WTC11 (cell line): Measurements from ENCODE around the gene FOXP1.

Experiments
- ATF2 ChIP-seq: sonication (generic); formaldehyde crosslinking; IDR thresholded peaks from 2 replicates; pipeline ENCODE4 v1.8.1; 2022; ENCODE audit warnings: low read depth, missing genetic modification reagents, borderline replicate concordance
- CREB1 ChIP-seq: sonication (generic); formaldehyde crosslinking; IDR thresholded peaks from 2 replicates; pipeline ENCODE4 v1.8.0; 2023; ENCODE audit warnings: mild to moderate bottlenecking, missing genetic modification reagents
- GRHL2 ChIP-seq: fragments of 250-450 bp; sonication (Bioruptor Pico); IDR thresholded peaks from 2 replicates; pipeline ENCODE4 v1.8.0; 2022; ENCODE audit warnings: mild to moderate bottlenecking, moderate library complexity; ENCODE audit not compliant: insufficient replicate concordance, severe bottlenecking
- JAZF1 ChIP-seq: fragments of 250-450 bp; sonication (Bioruptor Pico); IDR thresholded peaks from 2 replicates; pipeline ENCODE4 v1.9.0; 2021; ENCODE audit warnings: moderate library complexity, mild to moderate bottlenecking, inconsistent platforms
- MAX ChIP-seq: sonication (generic); formaldehyde crosslinking; IDR thresholded peaks from 2 replicates; pipeline ENCODE4 v1.8.0; 2022; ENCODE audit warnings: mild to moderate bottlenecking, missing genetic modification reagents
- NFYB ChIP-seq: sonication (generic); formaldehyde crosslinking; conservative IDR thresholded peaks from 2 replicates; pipeline ENCODE4 v1.8.0; 2022; ENCODE audit warnings: low read depth, missing genetic modification reagents
- NR3C1 ChIP-seq: sonication (generic); formaldehyde crosslinking; conservative IDR thresholded peaks from 2 replicates; pipeline ENCODE4 v1.8.1; 2023; ENCODE audit warnings: low read depth, mild to moderate bottlenecking, missing genetic modification reagents
- PRDM15 ChIP-seq: sonication (generic); formaldehyde crosslinking; IDR thresholded peaks from 2 replicates; pipeline ENCODE4 v1.8.0; 2022; ENCODE audit warnings: missing genetic modification reagents
- SMAD3 ChIP-seq: sonication (generic); formaldehyde crosslinking; IDR thresholded peaks from 2 replicates; pipeline ENCODE4 v1.8.0; 2022; ENCODE audit warnings: missing genetic modification reagents, mild to moderate bottlenecking, borderline replicate concordance
- STAT6 ChIP-seq: sonication (generic); formaldehyde crosslinking; conservative IDR thresholded peaks from 2 replicates; pipeline ENCODE4 v1.8.1; 2023; ENCODE audit warnings: mild to moderate bottlenecking, low read depth, missing genetic modification reagents, moderate library complexity
- TCF7 ChIP-seq: sonication (generic); formaldehyde crosslinking; IDR thresholded peaks from 2 replicates; pipeline ENCODE4 v1.8.0; 2022; ENCODE audit warnings: mild to moderate bottlenecking, low read depth, missing genetic modification reagents, moderate library complexity
- TP53 ChIP-seq: sonication (generic); formaldehyde crosslinking; IDR thresholded peaks from 2 replicates; pipeline ENCODE4 v1.8.1; 2023; ENCODE audit warnings: mild to moderate bottlenecking, missing genetic modification reagents
- TF ChIP-seq, protein P1 (sequence below): fragments of 200-600 bp; IDR thresholded peaks from 2 replicates; pipeline ENCODE4 v1.8.0; 2022; ENCODE audit warnings: antibody characterized with exemption
- TF ChIP-seq, protein P2 (sequence below): sonication (generic); formaldehyde crosslinking; IDR thresholded peaks from 2 replicates; pipeline ENCODE4 v1.8.0; 2022; ENCODE audit warnings: mild to moderate bottlenecking, missing genetic modification reagents

- TF ChIP-seq PRDM15 (CRISPR knock-in tag) (no peak), GRHL2 (CRISPR knock-in tag) (no peak), STAT6 (CRISPR knock-in tag) (no peak), TP53 (CRISPR knock-in tag) (no peak), TCF7 (no peak), MAX (no peak), ATF2 (no peak), JAZF1 (CRISPR knock-in tag) (no peak), NR3C1 (no peak), CREB1 (no peak), SMAD3 (CRISPR knock-in tag) (no peak), NFYB (CRISPR knock-in tag) (no peak)
- TF ChIP-seq, protein P1, sequence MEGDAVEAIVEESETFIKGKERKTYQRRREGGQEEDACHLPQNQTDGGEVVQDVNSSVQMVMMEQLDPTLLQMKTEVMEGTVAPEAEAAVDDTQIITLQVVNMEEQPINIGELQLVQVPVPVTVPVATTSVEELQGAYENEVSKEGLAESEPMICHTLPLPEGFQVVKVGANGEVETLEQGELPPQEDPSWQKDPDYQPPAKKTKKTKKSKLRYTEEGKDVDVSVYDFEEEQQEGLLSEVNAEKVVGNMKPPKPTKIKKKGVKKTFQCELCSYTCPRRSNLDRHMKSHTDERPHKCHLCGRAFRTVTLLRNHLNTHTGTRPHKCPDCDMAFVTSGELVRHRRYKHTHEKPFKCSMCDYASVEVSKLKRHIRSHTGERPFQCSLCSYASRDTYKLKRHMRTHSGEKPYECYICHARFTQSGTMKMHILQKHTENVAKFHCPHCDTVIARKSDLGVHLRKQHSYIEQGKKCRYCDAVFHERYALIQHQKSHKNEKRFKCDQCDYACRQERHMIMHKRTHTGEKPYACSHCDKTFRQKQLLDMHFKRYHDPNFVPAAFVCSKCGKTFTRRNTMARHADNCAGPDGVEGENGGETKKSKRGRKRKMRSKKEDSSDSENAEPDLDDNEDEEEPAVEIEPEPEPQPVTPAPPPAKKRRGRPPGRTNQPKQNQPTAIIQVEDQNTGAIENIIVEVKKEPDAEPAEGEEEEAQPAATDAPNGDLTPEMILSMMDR, result no peak
- TF ChIP-seq, protein P2, sequence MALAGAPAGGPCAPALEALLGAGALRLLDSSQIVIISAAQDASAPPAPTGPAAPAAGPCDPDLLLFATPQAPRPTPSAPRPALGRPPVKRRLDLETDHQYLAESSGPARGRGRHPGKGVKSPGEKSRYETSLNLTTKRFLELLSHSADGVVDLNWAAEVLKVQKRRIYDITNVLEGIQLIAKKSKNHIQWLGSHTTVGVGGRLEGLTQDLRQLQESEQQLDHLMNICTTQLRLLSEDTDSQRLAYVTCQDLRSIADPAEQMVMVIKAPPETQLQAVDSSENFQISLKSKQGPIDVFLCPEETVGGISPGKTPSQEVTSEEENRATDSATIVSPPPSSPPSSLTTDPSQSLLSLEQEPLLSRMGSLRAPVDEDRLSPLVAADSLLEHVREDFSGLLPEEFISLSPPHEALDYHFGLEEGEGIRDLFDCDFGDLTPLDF, result no peak
These were observed 494.2 kb downstream of the FOXP1 start for GRCh38 chr3:71089271-71089847.
